ENCODE results near the gene BTG2.
"Not testable (repeated sequence)": the region's sequence is repeated elsewhere in the genome, so short reads cannot be mapped to it uniquely, and the experiment has no call there.

Gene BTG2

DNA sequence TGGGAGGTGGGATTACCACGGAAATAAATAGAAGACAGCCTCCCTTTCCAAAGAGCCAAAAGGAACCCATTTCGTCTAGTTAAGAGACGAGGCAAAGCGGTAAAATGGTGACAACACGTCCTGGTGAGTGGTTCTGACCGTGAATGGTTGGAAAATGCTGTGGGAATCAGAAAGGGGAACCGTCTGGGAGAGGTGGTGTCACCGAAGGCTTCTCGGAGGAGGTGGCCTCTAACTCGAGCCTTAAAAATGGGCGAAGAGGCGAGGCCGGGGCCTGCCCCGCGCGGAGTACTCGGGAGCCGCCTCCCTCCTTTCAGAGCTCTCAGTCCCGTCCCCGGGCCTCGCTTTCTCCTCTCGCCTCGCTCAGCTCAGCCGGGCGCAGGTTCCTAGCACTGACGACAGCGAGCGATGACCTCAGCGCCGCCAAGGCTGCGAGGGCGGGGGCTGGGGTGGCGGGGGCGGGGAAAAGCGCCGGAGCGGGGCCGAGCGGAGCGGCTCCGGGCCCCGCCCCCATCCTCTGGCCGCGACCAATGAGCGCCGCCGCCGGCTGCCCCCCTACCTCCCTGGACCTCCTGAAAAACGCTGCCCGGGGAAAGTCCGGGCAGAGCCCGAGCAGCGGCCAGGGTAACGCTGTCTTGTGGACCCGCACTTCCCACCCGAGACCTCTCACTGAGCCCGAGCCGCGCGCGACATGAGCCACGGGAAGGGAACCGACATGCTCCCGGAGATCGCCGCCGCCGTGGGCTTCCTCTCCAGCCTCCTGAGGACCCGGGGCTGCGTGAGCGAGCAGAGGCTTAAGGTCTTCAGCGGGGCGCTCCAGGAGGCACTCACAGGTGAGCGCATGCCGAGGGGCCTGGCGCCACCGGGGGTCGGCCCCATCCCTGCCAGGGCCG lies at the start of gene BTG2:
Gene BTG2, plus strand, starts transcription at position 601 of the 890 bp plus-strand sequence. Its CDS starts 88 bp downstream, at position 689.
- no peaks in the 10 kb centered on the region for H3K36me3 ChIP-seq (ENCODE audit: control insufficient read depth, insufficient read depth, low read length)
- H3K4me1 ChIP-seq (ENCODE audit: control insufficient read depth, insufficient read depth, low read length) = peaks cover 24% of the 10 kb centered on the region
- H3K27me3 ChIP-seq (ENCODE audit: control insufficient read depth, insufficient read depth, low read length) = peaks cover 88% of the 10 kb centered on the region
- H3K9me3 ChIP-seq (ENCODE audit: control insufficient read depth, insufficient read depth, low read length) = no peaks in the 10 kb centered on the region
- peak within 1 kb of the TSS; percentile 76 for H3K4me3 ChIP-seq (ENCODE audit: low read depth, low read length)
- H3K9ac ChIP-seq (ENCODE audit: low read depth, low read length) = peak within 1 kb of the TSS; percentile 63

DNA sequence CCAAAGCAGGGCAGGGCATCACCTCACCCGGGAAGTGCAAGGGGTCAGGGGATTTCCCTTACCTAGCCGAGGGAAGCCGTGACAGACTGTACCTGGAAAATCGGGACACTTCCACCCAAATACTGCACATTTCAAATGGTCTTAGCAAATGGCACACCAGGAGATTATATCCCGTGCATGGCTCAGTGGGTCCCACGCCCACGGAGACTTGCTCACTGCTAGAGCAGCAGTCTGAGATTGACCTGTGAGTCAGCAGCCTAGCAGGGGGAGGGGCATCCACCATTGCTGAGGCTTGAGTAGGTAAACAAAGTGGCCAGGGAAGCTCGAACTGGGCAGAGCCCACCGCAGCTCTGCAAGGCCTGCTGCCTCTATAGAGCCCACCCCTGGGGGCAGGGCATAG lies 48.7 kb upstream of the BTG2 start:
- not testable (repeated sequence) for H3K4me3 ChIP-seq (ENCODE audit: low read depth, low read length); H3K4me1 ChIP-seq (ENCODE audit: control insufficient read depth, insufficient read depth, low read length); H3K9ac ChIP-seq (ENCODE audit: low read depth, low read length); H3K9me3 ChIP-seq (ENCODE audit: control insufficient read depth, insufficient read depth, low read length); H3K36me3 ChIP-seq (ENCODE audit: control insufficient read depth, insufficient read depth, low read length); H3K27me3 ChIP-seq (ENCODE audit: control insufficient read depth, insufficient read depth, low read length)

DNA sequence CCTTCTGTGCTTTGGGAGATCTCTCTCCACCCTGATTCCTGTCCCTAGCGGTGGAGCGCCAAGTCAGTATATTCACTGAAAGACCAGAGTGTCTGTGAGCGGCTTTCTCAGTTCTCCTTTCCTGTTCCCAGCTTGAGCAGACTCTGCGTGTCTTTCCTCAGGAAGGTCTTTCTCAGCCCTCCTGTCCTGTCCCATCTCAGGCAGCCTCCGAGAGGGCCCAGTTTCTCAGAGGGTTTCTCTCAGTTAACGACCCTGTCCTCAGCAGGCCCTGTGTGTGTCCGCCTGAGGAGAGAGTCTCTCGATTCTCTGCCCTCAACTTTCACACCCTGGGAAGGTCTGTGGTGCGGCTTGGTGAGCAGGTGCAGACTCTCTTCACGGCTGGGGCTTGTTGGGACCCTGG lies 41.8 kb upstream of the BTG2 start:
- H3K27me3 ChIP-seq (ENCODE audit: control insufficient read depth, insufficient read depth, low read length) = peaks cover 3% of the 10 kb centered on the region
- H3K4me1 ChIP-seq (ENCODE audit: control insufficient read depth, insufficient read depth, low read length) = no peaks in the 10 kb centered on the region
- H3K9ac ChIP-seq (ENCODE audit: low read depth, low read length) = no peak overlapping the region
- no peaks in the 10 kb centered on the region for H3K9me3 ChIP-seq (ENCODE audit: control insufficient read depth, insufficient read depth, low read length)
- H3K36me3 ChIP-seq (ENCODE audit: control insufficient read depth, insufficient read depth, low read length) = no peaks in the 10 kb centered on the region
- H3K4me3 ChIP-seq (ENCODE audit: low read depth, low read length) = no peak overlapping the region

GRCh38 chr1:203264052-203264501 lies 41.2 kb upstream of the BTG2 start:
- Histone ChIP-seq H3K36me3 (ENCODE audit: control insufficient read depth, insufficient read depth, low read length) (no peaks in the 10 kb centered on the region), H3K4me3 (ENCODE audit: low read depth, low read length) (no peak overlapping the region), H3K9me3 (ENCODE audit: control insufficient read depth, insufficient read depth, low read length) (no peaks in the 10 kb centered on the region), H3K9ac (ENCODE audit: low read depth, low read length) (no peak overlapping the region), H3K4me1 (ENCODE audit: control insufficient read depth, insufficient read depth, low read length) (no peaks in the 10 kb centered on the region), H3K27me3 (ENCODE audit: control insufficient read depth, insufficient read depth, low read length) (peaks cover 3% of the 10 kb centered on the region)

DNA sequence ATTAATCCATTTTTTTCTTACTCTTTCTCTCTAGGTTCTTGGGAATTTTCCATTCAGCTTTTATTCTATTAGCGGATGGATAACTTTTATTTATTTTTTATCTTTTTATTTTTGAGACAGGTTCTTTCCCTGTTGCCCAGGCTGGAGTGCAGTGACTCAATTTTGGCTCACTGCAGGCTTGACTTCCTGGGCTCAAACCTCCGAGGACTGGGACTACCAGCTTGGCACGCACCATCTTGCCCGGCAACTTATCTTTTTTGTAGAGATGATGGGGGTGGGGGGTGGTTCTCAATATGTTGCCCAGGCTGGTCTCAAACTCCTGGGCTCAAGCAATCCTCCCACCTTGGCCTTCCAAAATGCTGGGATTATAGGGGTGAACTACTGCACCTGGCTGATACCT lies 39.8 kb upstream of the BTG2 start:
- Histone ChIP-seq H3K36me3 (ENCODE audit: control insufficient read depth, insufficient read depth, low read length) (no peaks in the 10 kb centered on the region), H3K4me3 (ENCODE audit: low read depth, low read length) (no peak overlapping the region), H3K9me3 (ENCODE audit: control insufficient read depth, insufficient read depth, low read length) (no peaks in the 10 kb centered on the region), H3K9ac (ENCODE audit: low read depth, low read length) (no peak overlapping the region), H3K27me3 (ENCODE audit: control insufficient read depth, insufficient read depth, low read length) (peaks cover 3% of the 10 kb centered on the region), H3K4me1 (ENCODE audit: control insufficient read depth, insufficient read depth, low read length) (no peaks in the 10 kb centered on the region)

DNA sequence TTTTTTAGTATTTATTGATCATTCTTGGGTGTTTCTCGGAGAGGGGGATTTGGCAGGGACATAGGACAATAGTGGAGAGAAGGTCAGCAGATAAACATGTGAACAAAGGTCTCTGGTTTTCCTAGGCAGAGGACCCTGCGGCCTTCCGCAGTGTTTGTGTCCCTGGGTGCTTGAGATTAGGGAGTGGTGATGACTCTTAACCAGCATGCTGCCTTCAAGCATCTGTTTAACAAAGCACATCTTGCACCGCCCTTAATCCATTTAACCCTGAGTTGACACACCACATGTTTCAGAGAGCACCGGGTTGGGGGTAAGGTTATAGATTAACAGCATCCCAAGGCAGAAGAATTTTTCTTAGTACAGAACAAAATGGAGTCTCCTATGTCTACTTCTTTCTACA lies 39.2 kb upstream of the BTG2 start:
- H3K9ac ChIP-seq (ENCODE audit: low read depth, low read length); H3K9me3 ChIP-seq (ENCODE audit: control insufficient read depth, insufficient read depth, low read length): not testable (repeated sequence)

DNA sequence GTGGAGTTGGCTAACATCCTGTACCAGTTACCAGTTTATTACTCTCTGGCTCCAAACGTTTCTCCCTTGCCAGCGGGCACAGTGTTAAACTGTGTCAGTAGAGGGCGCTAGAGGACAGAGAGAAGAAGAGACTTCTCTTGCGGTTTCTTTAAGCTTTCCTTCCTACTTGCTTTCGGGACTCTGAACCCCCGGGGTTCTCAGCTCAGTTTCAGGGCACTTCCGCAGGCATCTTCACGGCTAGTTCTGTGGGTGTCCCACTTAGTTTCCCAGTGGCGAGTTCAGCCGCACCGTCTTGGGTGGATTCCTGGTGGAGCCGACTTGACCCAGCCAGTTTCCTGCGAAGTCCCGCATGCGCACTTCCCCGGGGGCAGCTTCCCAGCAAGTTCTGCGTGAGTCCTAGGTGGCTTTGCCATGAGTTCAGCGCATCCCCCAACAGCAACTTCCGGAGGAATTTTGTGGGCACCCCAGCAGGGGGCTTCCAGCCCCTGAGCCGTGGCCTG lies 37.9 kb upstream of the BTG2 start:
- peaks cover 3% of the 10 kb centered on the region for H3K4me1 ChIP-seq (ENCODE audit: control insufficient read depth, insufficient read depth, low read length)
- H3K36me3 ChIP-seq (ENCODE audit: control insufficient read depth, insufficient read depth, low read length) = no peaks in the 10 kb centered on the region
- H3K9me3 ChIP-seq (ENCODE audit: control insufficient read depth, insufficient read depth, low read length) = no peaks in the 10 kb centered on the region
- H3K4me3 ChIP-seq (ENCODE audit: low read depth, low read length) = peak overlapping the region; percentile 89
- H3K9ac ChIP-seq (ENCODE audit: low read depth, low read length) = peak overlapping the region; percentile 67
- peaks cover 13% of the 10 kb centered on the region for H3K27me3 ChIP-seq (ENCODE audit: control insufficient read depth, insufficient read depth, low read length)

More for the DNA sequence above, 39.2 kb upstream of the BTG2 start:
- not testable (repeated sequence) for H3K27me3 ChIP-seq (ENCODE audit: control insufficient read depth, insufficient read depth, low read length); H3K4me1 ChIP-seq (ENCODE audit: control insufficient read depth, insufficient read depth, low read length); H3K4me3 ChIP-seq (ENCODE audit: low read depth, low read length); H3K36me3 ChIP-seq (ENCODE audit: control insufficient read depth, insufficient read depth, low read length)

- H3K27me3 ChIP-seq (ENCODE audit: control insufficient read depth, insufficient read depth, low read length) = peaks cover 18% of the 10 kb centered on the region
- H3K4me1 ChIP-seq (ENCODE audit: control insufficient read depth, insufficient read depth, low read length) = peaks cover 3% of the 10 kb centered on the region
- H3K36me3 ChIP-seq (ENCODE audit: control insufficient read depth, insufficient read depth, low read length) = no peaks in the 10 kb centered on the region
- peak overlapping the region; percentile 89 for H3K4me3 ChIP-seq (ENCODE audit: low read depth, low read length)
- peak overlapping the region; percentile 67 for H3K9ac ChIP-seq (ENCODE audit: low read depth, low read length)
- H3K9me3 ChIP-seq (ENCODE audit: control insufficient read depth, insufficient read depth, low read length) = no peaks in the 10 kb centered on the region
Measured at GRCh38 chr1:203267912-203268311, 37.4 kb upstream of the BTG2 start.

GRCh38 chr1:203268901-203269653 lies 36.2 kb upstream of the BTG2 start:
- Histone ChIP-seq H3K4me3 (ENCODE audit: low read depth, low read length) (no peak overlapping the region), H3K36me3 (ENCODE audit: control insufficient read depth, insufficient read depth, low read length) (no peaks in the 10 kb centered on the region), H3K27me3 (ENCODE audit: control insufficient read depth, insufficient read depth, low read length) (peaks cover 28% of the 10 kb centered on the region), H3K9ac (ENCODE audit: low read depth, low read length) (no peak overlapping the region), H3K9me3 (ENCODE audit: control insufficient read depth, insufficient read depth, low read length) (no peaks in the 10 kb centered on the region), H3K4me1 (ENCODE audit: control insufficient read depth, insufficient read depth, low read length) (peaks cover 8% of the 10 kb centered on the region)

- Histone ChIP-seq H3K4me3 (ENCODE audit: low read depth, low read length) (no peak overlapping the region), H3K36me3 (ENCODE audit: control insufficient read depth, insufficient read depth, low read length) (no peaks in the 10 kb centered on the region), H3K9me3 (ENCODE audit: control insufficient read depth, insufficient read depth, low read length) (no peaks in the 10 kb centered on the region), H3K4me1 (ENCODE audit: control insufficient read depth, insufficient read depth, low read length) (peaks cover 9% of the 10 kb centered on the region), H3K9ac (ENCODE audit: low read depth, low read length) (no peak overlapping the region), H3K27me3 (ENCODE audit: control insufficient read depth, insufficient read depth, low read length) (peaks cover 33% of the 10 kb centered on the region)
Measured at GRCh38 chr1:203269654-203270020, 35.7 kb upstream of the BTG2 start.

- H3K4me1 ChIP-seq (ENCODE audit: control insufficient read depth, insufficient read depth, low read length) = peaks cover 9% of the 10 kb centered on the region
- no peak overlapping the region for H3K9ac ChIP-seq (ENCODE audit: low read depth, low read length)
- H3K4me3 ChIP-seq (ENCODE audit: low read depth, low read length) = no peak overlapping the region
- H3K9me3 ChIP-seq (ENCODE audit: control insufficient read depth, insufficient read depth, low read length) = no peaks in the 10 kb centered on the region
- no peaks in the 10 kb centered on the region for H3K36me3 ChIP-seq (ENCODE audit: control insufficient read depth, insufficient read depth, low read length)
- H3K27me3 ChIP-seq (ENCODE audit: control insufficient read depth, insufficient read depth, low read length) = peaks cover 39% of the 10 kb centered on the region
Measured at GRCh38 chr1:203270448-203270847, 34.9 kb upstream of the BTG2 start.
